ENCODE results near the gene SLC38A10. TPM values are rescaled to one million over a fixed set of nuclear protein-coding genes. Genes with fewer than 3 reads are reported as not detected.
A peak's percentile ranks its signal among the peaks of the same experiment; 100 is the strongest.

Gene SLC38A10
- total and polyA plus RNA-seq, 7 donors = 7.8 to 88.7 (median 37.9) TPM

DNA sequence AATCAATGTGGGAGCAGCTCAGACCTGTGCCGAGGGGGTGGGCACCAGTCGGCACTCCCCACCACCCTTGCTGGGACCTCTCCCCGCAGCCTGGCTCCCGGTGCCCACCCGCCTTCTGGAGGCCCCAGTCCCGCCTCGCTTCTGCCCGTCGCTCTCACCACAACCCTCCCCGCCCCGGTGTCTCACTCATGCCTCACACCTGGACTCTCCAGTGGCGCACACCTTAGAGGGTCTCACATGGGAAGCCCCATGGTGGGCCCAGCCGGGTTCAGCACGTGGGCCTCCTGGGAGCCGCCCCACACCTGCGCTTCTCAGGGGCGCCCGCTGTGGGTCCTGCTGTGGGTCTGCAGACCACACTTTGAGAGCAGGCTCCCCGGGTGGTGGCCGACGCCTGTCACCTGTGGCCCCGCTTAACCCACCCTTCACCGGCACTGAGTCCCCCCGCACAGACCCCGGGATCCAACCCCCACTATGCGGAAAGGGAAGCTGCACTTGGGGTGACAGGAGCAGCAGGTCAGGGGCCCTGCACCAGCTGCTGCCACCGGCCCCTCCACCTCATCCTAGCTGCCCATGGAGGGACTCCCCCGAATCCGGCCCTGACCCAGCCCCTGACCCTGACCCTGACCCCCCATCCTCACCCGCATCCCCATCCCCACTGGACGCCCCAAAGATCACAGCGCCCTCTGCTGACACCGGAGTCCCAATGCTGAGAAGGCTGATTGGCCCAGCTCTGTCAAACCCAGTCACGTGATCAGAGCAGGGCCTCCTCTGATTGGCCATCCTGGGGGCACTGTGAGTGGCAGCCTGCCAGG lies 27.4 kb upstream of the SLC38A10 start:
- no peak for TF ChIP-seq POLR2A (IDR thresholded peaks at IDR 0.05)
- no peak for TF ChIP-seq POLR2AphosphoS5 (IDR thresholded peaks at IDR 0.05)
- TF ChIP-seq EP300 (IDR thresholded peaks at IDR 0.05) = no peak
- TF ChIP-seq, protein P1, sequence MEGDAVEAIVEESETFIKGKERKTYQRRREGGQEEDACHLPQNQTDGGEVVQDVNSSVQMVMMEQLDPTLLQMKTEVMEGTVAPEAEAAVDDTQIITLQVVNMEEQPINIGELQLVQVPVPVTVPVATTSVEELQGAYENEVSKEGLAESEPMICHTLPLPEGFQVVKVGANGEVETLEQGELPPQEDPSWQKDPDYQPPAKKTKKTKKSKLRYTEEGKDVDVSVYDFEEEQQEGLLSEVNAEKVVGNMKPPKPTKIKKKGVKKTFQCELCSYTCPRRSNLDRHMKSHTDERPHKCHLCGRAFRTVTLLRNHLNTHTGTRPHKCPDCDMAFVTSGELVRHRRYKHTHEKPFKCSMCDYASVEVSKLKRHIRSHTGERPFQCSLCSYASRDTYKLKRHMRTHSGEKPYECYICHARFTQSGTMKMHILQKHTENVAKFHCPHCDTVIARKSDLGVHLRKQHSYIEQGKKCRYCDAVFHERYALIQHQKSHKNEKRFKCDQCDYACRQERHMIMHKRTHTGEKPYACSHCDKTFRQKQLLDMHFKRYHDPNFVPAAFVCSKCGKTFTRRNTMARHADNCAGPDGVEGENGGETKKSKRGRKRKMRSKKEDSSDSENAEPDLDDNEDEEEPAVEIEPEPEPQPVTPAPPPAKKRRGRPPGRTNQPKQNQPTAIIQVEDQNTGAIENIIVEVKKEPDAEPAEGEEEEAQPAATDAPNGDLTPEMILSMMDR (IDR thresholded peaks at IDR 0.05) = peak in 1 of 4 experiments; percentile 5
- no peak for DNase-seq
- Histone ChIP-seq H3K9me3 (no peaks in the 10 kb centered on the region), H3K27me3 (peaks cover 0 to 10% (median 0%) of the 10 kb centered on the region in 3 donors), H3K27ac (no peak overlapping the region), H3K36me3 (no peaks in the 10 kb centered on the region), H3K4me3 (no peak overlapping the region), H3K4me1 (peaks cover 0 to 10% (median 3%) of the 10 kb centered on the region in 4 donors)
- intact Hi-C loops (cut with DNase I) = no loop called here
- WGBS, 2 donors = 86 to 91% methylated on average over 34 of the region's 34 CpGs

DNA sequence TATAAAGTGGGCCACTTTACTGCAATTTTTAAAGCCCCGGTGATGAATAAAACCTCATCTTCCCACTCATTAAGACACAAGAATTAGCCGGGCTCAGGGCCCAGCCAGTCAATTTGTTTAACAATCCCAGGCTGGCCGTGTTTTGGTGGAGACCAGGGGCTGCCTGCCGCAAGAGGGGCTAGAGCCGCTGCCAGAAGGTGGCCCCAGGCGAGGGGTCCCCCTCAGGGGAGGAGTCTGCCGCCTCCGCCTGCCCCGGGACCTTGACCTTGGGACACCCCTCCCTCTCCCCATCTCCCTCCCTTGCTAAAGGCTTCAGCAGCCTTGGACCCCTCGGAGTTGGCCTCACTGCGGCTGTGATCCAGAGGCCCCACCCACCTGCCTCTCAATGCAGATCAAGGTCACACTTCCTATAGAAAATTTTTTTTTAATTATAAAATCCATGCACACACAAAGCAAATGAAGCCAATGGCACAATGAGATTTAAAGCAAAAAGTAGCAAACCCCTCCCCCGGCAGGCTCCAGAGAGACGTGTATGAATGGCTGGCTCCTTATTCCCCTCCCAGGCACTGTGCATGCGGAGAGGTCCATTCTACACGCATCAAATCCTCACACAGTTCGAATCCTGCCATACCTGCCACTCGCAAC lies 23.0 kb upstream of the SLC38A10 start:
- Histone ChIP-seq H3K27ac (no peak overlapping the region), H3K36me3 (no peaks in the 10 kb centered on the region), H3K4me3 (no peak overlapping the region), H3K9me3 (no peaks in the 10 kb centered on the region), H3K27me3 (peaks cover 0 to 3% (median 0%) of the 10 kb centered on the region in 3 donors), H3K4me1 (peaks cover 0 to 2% (median 0%) of the 10 kb centered on the region in 4 donors)
- WGBS, 2 donors = 79 to 82% methylated on average over 17 of the region's 17 CpGs
- no peak for DNase-seq
- TF ChIP-seq, protein P1 (IDR thresholded peaks at IDR 0.05) = no peak
- TF ChIP-seq POLR2AphosphoS5 (IDR thresholded peaks at IDR 0.05) (no peak), EP300 (IDR thresholded peaks at IDR 0.05) (no peak), POLR2A (IDR thresholded peaks at IDR 0.05) (no peak)
- intact Hi-C loops (cut with DNase I) = no loop called here

DNA sequence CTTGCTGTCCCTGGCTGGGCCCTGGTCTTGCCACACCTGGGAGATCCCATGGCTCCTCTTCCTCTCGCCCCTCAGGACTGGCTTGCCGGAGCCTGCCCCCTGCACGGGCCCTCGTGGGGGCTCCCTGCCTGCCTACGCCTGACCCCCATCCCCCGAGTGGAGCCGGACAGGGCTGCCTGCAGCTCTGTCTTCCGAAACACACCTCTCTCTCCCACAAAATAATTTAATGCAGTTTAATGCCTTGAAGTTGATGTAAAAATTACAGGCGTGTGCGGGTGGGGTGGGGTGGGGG lies 22.4 kb upstream of the SLC38A10 start:
- H3K4me1 ChIP-seq = no peaks in the 10 kb centered on the region
- no peaks in the 10 kb centered on the region for H3K9me3 ChIP-seq
- 87% methylated on average over 10 of the region's 10 CpGs for WGBS, 2 donors
- H3K4me3 ChIP-seq = no peak overlapping the region
- H3K27me3 ChIP-seq = no peaks in the 10 kb centered on the region
- intact Hi-C loops (cut with DNase I) = no loop called here
- DNase-seq = no peak
- H3K27ac ChIP-seq = no peak overlapping the region
- H3K36me3 ChIP-seq = no peaks in the 10 kb centered on the region
- no peak for TF ChIP-seq POLR2A (IDR thresholded peaks at IDR 0.05)
- TF ChIP-seq POLR2AphosphoS5 (IDR thresholded peaks at IDR 0.05) = no peak
- TF ChIP-seq, protein P1 (IDR thresholded peaks at IDR 0.05) = no peak
- TF ChIP-seq EP300 (IDR thresholded peaks at IDR 0.05) = no peak

DNA sequence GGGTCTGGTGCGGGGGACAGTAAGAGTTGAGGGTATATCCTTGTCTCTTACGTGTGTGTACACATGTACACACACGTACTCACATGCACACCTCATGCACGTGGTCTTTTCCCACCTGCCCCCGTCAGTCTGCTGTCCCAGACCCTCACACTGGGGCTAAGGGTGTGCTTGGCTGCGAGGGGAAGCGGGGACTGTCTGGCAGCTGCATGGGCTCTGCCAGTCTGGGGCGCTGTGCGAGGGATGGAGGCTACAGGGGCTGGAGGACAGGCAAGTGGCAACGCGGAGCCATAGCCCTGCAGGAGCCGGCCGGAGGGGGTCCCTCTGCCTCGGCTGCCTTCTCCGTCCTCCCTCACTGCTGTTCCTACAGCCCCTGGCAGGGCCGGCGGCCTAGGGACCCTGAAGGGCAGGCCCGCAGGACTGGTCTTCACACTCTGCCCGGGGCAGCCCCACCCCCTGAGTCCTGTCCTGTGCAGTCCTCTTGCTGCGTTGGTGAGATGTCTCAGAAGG lies 20.8 kb upstream of the SLC38A10 start:
- DNase-seq = no peak
- no peaks in the 10 kb centered on the region for H3K36me3 ChIP-seq
- no peaks in the 10 kb centered on the region for H3K9me3 ChIP-seq
- H3K27me3 ChIP-seq = no peaks in the 10 kb centered on the region
- H3K27ac ChIP-seq = no peak overlapping the region
- no peak overlapping the region for H3K4me3 ChIP-seq
- 81 to 89% methylated on average over 20 of the region's 20 CpGs for WGBS, 2 donors
- TF ChIP-seq, protein P1 (IDR thresholded peaks at IDR 0.05) = no peak
- TF ChIP-seq POLR2A (IDR thresholded peaks at IDR 0.05) = no peak
- TF ChIP-seq EP300 (IDR thresholded peaks at IDR 0.05) = no peak
- no peaks in the 10 kb centered on the region for H3K4me1 ChIP-seq
- intact Hi-C loops (cut with DNase I) = no loop called here
